Common myeloid progenitor, CD34-positive (primary cell): Measurements from ENCODE around the gene NPR2.

Experiments used
- CTCF ChIA-PET: fragments of 350-600 bp; sonication (Branson Sonifier 250); formaldehyde crosslinking; loops from one replicate; lab custom pipeline; 2021; ENCODE audit warnings: antibody characterized with exemption; lab: Charles Lee
- POLR2A ChIA-PET: fragments of 350-600 bp; sonication (Branson Sonifier 250); formaldehyde crosslinking; loops from one replicate; lab custom pipeline; 2021; ENCODE audit warnings: antibody characterized with exemption; lab: Charles Lee
- DNase-seq, 3 donors: peaks; one replicate each; pipeline versions ENCODE4 v3.0.0 to v3.0.0-alpha.2; 2013
- H3K27ac ChIP-seq, 2 experiments: 1 replicate in 1 of 2; 2 replicates in 1 of 2; pipeline ENCODE4 v1.7.0; 2013; ENCODE audit warnings: inconsistent platforms in 2 of 2, low read length in 2 of 2, mild to moderate bottlenecking in 2 of 2, low read depth in 1 of 2, moderate library complexity in 1 of 2; ENCODE audit not compliant: severe bottlenecking in 2 of 2, insufficient read depth in 1 of 2, poor library complexity in 1 of 2
- H3K27me3 ChIP-seq, 5 experiments: replicated peaks in 2 of 5; 1 replicate in 3 of 5; 2 replicates in 2 of 5; pipeline versions ENCODE4 v1.6.1 to v1.7.0; 2013; ENCODE audit warnings: low read length in 4 of 5, mild to moderate bottlenecking in 2 of 5, moderate library complexity in 2 of 5, inconsistent platforms in 1 of 5; ENCODE audit not compliant: insufficient read depth in 5 of 5, control insufficient read depth in 4 of 5
- H3K36me3 ChIP-seq, 4 experiments: 1 replicate in 2 of 4; 2 replicates in 2 of 4; pipeline versions ENCODE4 v1.6.1 to v1.7.0; 2013; ENCODE audit warnings: low read length in 3 of 4, control low read depth in 1 of 4, mild to moderate bottlenecking in 1 of 4; ENCODE audit not compliant: control insufficient read depth in 4 of 4, insufficient read depth in 4 of 4
- H3K4me1 ChIP-seq, 4 experiments: 1 replicate in 3 of 4; 2 replicates in 1 of 4; pipeline versions ENCODE4 v1.6.1 to v1.7.1; 2013; ENCODE audit warnings: low read length in 3 of 4, mild to moderate bottlenecking in 3 of 4, control low read depth in 1 of 4, inconsistent platforms in 1 of 4, moderate library complexity in 1 of 4; ENCODE audit not compliant: control insufficient read depth in 4 of 4, insufficient read depth in 4 of 4; ENCODE audit errors: control extremely low read depth in 1 of 4
- H3K4me3 ChIP-seq, 7 experiments: 1 replicate in 4 of 7; 2 replicates in 3 of 7; pipeline versions ENCODE4 v1.5.1 to v1.7.0; 2013; ENCODE audit warnings: mild to moderate bottlenecking in 7 of 7, low read length in 6 of 7, moderate library complexity in 6 of 7, inconsistent platforms in 2 of 7, low read depth in 2 of 7, control low read depth in 1 of 7; ENCODE audit not compliant: insufficient read depth in 4 of 7, control insufficient read depth in 1 of 7; ENCODE audit errors: extremely low read depth in 1 of 7
- H3K9me3 ChIP-seq, 5 experiments: 1 replicate in 4 of 5; 2 replicates in 1 of 5; pipeline versions ENCODE4 v1.6.1 to v1.7.1; 2013; ENCODE audit warnings: low read length in 4 of 5, mild to moderate bottlenecking in 2 of 5, inconsistent platforms in 1 of 5, low read depth in 1 of 5, moderate library complexity in 1 of 5; ENCODE audit not compliant: control insufficient read depth in 4 of 5, insufficient read depth in 2 of 5; ENCODE audit errors: control extremely low read depth in 1 of 5
- WGBS: methylation state at CpG from one replicate; pipeline ENCODE4 v1.1.5; 2013; ENCODE audit not compliant: insufficient coverage; 5-methylcytosine and 5-hydroxymethylcytosine counted together

NPR2 gene

GRCh38 chr9:35832814-35833213 lies 41.4 kb downstream of the NPR2 start:
- H3K27ac ChIP-seq, result no peak overlapping the region
- H3K27me3 ChIP-seq, result peaks cover 0 to 22% (median 8%) of the 10 kb centered on the region in 5 experiments
- ChIA-PET POLR2A (interaction anchor here (1.7 kb wide), 1 partner anchor 100 kb away, joined by 5 read pairs; the partner anchor contains the start of genes CREB3 and TLN1), CTCF (interaction anchor here (0.6 to 4.4 kb wide), 14 partner anchors 7 to 58 kb away, joined by 3 to 28 read pairs (median 3); partner anchors contain the start of gene NPR2)
- no peaks in the 10 kb centered on the region for H3K9me3 ChIP-seq
- 72% methylated on average over 4 of the region's 5 CpGs for WGBS
- peaks cover 4 to 32% (median 30%) of the 10 kb centered on the region in 4 experiments for H3K4me1 ChIP-seq
- DNase-seq, result no peak
- H3K36me3 ChIP-seq, result no peaks in the 10 kb centered on the region
- no peak overlapping the region for H3K4me3 ChIP-seq

DNA sequence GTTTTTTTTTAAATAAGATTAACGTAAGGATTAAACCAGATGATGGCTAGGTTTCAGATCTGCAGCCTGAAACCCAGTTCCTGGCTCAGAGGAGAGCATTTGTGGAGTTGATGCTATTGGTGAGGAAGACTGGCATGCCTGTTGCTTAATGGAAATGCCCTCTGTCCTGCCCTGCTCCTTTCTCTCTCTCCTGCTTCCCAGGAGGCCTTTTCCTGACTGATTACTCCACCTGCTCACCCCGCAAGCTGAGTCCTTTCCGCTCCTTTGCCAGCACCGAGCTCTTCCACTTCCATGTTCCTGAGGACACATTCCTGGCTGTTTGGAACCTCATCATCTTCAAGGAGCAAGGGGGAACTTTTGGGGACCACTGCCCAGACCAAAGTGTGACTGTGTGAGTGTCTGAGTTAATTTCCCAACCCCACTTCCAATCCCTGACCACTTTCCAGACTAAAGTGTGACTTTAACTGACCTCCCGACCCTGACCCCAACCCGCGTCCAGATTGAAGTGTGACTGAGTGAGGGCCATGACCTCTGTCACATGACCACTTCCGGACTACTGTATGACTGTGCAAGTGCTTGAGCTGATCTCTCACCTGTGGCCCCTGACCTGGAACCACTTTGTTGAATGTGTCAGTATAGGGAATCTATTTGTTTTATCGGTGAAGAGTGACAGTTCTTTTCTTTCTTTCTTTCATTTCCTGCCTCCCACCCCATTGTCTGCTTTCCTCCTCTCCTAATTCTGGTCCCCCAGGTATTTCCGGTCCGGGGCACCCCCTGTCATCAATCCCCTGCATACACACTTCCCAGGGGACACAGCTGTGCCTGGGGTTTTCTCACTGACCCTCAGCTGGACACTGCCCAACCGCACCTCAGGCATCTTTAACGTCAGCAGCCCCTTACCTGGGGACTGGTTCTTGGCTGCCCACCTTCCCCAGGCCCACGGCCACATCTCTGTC lies 43.1 kb downstream of the NPR2 start:
- peak overlapping the region in 1 of 7 experiments; percentile 31 for H3K4me3 ChIP-seq
- no peaks in the 10 kb centered on the region for H3K9me3 ChIP-seq
- H3K27ac ChIP-seq, result no peak overlapping the region
- no peak for DNase-seq
- ChIA-PET POLR2A (interaction anchor here (1.7 kb wide), 1 partner anchor 102 kb away, joined by 5 read pairs; the partner anchor contains the start of genes CREB3 and TLN1), CTCF (interaction anchor here (0.7 to 4.8 kb wide), 17 partner anchors 8 to 155 kb away, joined by 3 to 35 read pairs (median 4); partner anchors contain the start of genes FAM221B, NPR2 and TMEM8B)
- peaks cover 4 to 25% (median 20%) of the 10 kb centered on the region in 4 experiments for H3K4me1 ChIP-seq
- peaks cover 0 to 39% (median 18%) of the 10 kb centered on the region in 5 experiments for H3K27me3 ChIP-seq
- WGBS, result 87% methylated on average over 13 of the region's 14 CpGs
- H3K36me3 ChIP-seq, result no peaks in the 10 kb centered on the region

GRCh38 chr9:35835216-35835632 lies 43.8 kb downstream of the NPR2 start:
- DNase-seq, result peak in 1 of 3 donors; percentile 28
- Histone ChIP-seq H3K4me3 (no peak overlapping the region), H3K9me3 (no peaks in the 10 kb centered on the region), H3K27me3 (peaks cover 0 to 46% (median 20%) of the 10 kb centered on the region in 5 experiments), H3K27ac (no peak overlapping the region), H3K36me3 (no peaks in the 10 kb centered on the region), H3K4me1 (peaks cover 4 to 25% (median 15%) of the 10 kb centered on the region in 4 experiments)
- ChIA-PET POLR2A (no interaction called here), CTCF (interaction anchor here (0.7 to 4.8 kb wide), 16 partner anchors 9 to 104 kb away, joined by 3 to 35 read pairs (median 4); partner anchors contain the start of genes CREB3, FAM221B, NPR2 and TLN1)
- WGBS, result 100% methylated on average over 3 of the region's 3 CpGs

DNA sequence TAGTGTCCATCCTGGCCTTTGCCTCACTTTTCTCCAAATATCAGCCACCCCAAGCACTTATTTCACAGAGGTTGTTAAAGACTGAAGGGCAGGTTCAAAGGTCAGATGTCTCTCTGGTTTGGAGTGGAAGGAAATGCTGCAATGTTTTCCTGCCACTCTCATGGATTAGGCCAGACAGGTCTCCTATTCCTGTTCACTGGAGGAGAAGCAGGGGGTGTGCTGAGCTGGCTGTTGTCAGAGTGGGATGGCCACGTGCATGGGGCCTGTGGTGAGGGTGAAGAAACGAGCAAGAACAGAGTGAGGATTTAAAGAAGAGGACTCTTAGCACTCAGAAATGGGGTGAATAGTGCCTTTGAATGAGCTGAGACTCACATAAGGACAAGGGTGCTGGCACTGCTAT lies 44.4 kb downstream of the NPR2 start:
- peaks cover 0 to 51% (median 20%) of the 10 kb centered on the region in 5 experiments for H3K27me3 ChIP-seq
- no peak for DNase-seq
- ChIA-PET POLR2A (interaction anchor here (0.5 kb wide), 1 partner anchor 19 kb away, joined by 3 read pairs; no protein-coding TSS in a partner anchor), CTCF (interaction anchor here (0.7 to 4.8 kb wide), 19 partner anchors 9 to 354 kb away, joined by 3 to 35 read pairs (median 4); partner anchors contain the start of genes CREB3, FAM221B, NPR2 and TLN1)
- no peak overlapping the region for H3K27ac ChIP-seq
- no peaks in the 10 kb centered on the region for H3K9me3 ChIP-seq
- H3K4me3 ChIP-seq, result no peak overlapping the region
- no peaks in the 10 kb centered on the region for H3K36me3 ChIP-seq
- 85% methylated on average over 2 of the region's 2 CpGs for WGBS
- peaks cover 4 to 25% (median 15%) of the 10 kb centered on the region in 4 experiments for H3K4me1 ChIP-seq

DNA sequence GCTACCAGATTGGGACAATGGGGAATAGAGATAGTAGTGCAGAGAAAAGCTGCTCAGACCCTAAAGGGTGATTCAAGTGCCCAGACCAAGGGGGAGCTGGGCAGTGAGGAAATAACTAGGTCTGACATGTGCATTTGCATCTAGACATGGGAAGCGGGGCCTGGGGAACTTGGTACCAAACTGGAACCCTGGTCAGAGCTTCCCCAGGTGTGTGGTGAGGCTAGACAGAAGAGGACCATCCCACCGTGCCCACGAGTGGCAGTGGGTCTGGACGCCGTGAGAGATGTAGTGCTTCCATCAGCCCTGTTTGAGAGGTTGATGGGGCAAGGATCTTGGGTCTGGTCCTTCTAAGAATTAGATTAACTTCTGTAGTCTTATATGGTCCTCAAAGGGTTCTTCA lies 45.2 kb downstream of the NPR2 start:
- Histone ChIP-seq H3K27ac (no peak overlapping the region), H3K4me1 (peaks cover 4 to 25% (median 15%) of the 10 kb centered on the region in 4 experiments), H3K4me3 (no peak overlapping the region), H3K27me3 (peaks cover 0 to 57% (median 23%) of the 10 kb centered on the region in 5 experiments), H3K36me3 (no peaks in the 10 kb centered on the region), H3K9me3 (no peaks in the 10 kb centered on the region)
- ChIA-PET CTCF (interaction anchor here (0.9 to 4.8 kb wide), 10 partner anchors 8 to 105 kb away, joined by 3 to 35 read pairs (median 5); partner anchors contain the start of genes CREB3, FAM221B, NPR2 and TLN1), POLR2A (no interaction called here)
- WGBS, result 100% methylated on average over 5 of the region's 5 CpGs
- no peak for DNase-seq

DNA sequence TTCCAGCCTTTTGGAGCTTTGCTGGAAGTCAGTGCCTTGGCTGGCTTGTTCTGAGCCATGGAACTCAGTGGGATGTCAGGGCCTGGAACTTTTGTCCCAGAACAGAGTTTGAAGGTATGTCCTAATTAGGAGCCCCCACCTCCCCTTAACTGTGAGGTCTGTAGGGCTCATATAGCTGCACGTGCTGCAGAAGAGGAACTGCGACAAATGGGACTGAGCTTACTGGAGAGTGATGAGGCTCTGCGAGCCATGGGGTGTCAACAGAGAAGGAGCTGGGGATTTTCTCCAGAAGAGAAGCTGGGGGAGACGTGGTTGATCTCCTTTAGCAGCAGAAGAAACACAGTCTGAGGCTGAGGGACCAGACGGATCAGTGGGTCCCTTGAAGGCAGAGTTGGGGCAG lies 48.5 kb downstream of the NPR2 start:
- Histone ChIP-seq H3K4me1 (peaks cover 2 to 12% (median 6%) of the 10 kb centered on the region in 4 experiments), H3K4me3 (no peak overlapping the region), H3K9me3 (no peaks in the 10 kb centered on the region), H3K27me3 (peaks cover 0 to 84% (median 26%) of the 10 kb centered on the region in 5 experiments), H3K27ac (no peak overlapping the region), H3K36me3 (no peaks in the 10 kb centered on the region)
- CTCF ChIA-PET, result interaction anchor here (0.6 to 1.4 kb wide), 5 partner anchors 8 to 64 kb away, joined by 3 to 4 read pairs (median 3); no protein-coding TSS in a partner anchor
- WGBS, result 98% methylated on average over 5 of the region's 5 CpGs
- no peak for DNase-seq
- POLR2A ChIA-PET, result no interaction called here
